GM10248 (cell line): Measurements from ENCODE around the gene HIBCH.
"Not testable (repeated sequence)": the region's sequence is repeated elsewhere in the genome, so short reads cannot be mapped to it uniquely, and the experiment has no call there.

Experiments
- CTCF ChIA-PET: fragments of 300-600 bp; sonication (Branson Sonifier 250); formaldehyde crosslinking; extraction: SDS; loops from one replicate; lab custom pipeline; 2021; ENCODE audit warnings: antibody characterized with exemption; lab: Yijun Ruan, JAX
- POLR2A ChIA-PET: fragments of 350-650 bp; sonication (Branson Sonifier 250); formaldehyde crosslinking; extraction: SDS; loops from one replicate; lab custom pipeline; 2020; ENCODE audit warnings: antibody characterized with exemption; lab: Yijun Ruan, JAX
- DNase-seq: peaks from one replicate; pipeline ENCODE4 v3.0.0; 2012; ENCODE audit errors: extremely low spot score
- CTCF ChIP-seq: IDR thresholded peaks from 2 replicates; pipeline ENCODE4 v1.5.1; 2012; ENCODE audit warnings: mild to moderate bottlenecking, low read depth; ENCODE audit errors: extremely low read depth, missing control alignments, control extremely low read depth

The HIBCH gene

GRCh38 chr2:190360965-190361364 lies 41.3 kb upstream of the HIBCH start:
- TF ChIP-seq CTCF, result no peak
- no peak for DNase-seq
- ChIA-PET POLR2A (no interaction called here), CTCF (interaction anchor here (1.3 to 4.8 kb wide), 7 partner anchors 9 to 277 kb away, joined by 3 to 33 read pairs (median 5); partner anchors contain the start of gene INPP1)

- TF ChIP-seq CTCF, result no peak
- POLR2A ChIA-PET, result no interaction called here
- CTCF ChIA-PET, result interaction anchor here (1.2 to 4.8 kb wide), 8 partner anchors 8 to 277 kb away, joined by 3 to 33 read pairs (median 5); partner anchors contain the start of gene INPP1
- no peak for DNase-seq
Observed at GRCh38 chr2:190360561-190360960, 40.9 kb upstream of the HIBCH start.

- CTCF ChIA-PET, result interaction anchor here (0.8 to 4.8 kb wide), 2 partner anchors 15 to 270 kb away, joined by 4 to 33 read pairs; partner anchors contain the start of gene INPP1
- POLR2A ChIA-PET, result not testable (repeated sequence)
Observed at GRCh38 chr2:190358655-190359448, 39.2 kb upstream of the HIBCH start.

GRCh38 chr2:190357600-190357999 lies 38.0 kb upstream of the HIBCH start:
- POLR2A ChIA-PET, result no interaction called here
- no peak for TF ChIP-seq CTCF
- CTCF ChIA-PET, result interaction anchor here (5.5 kb wide), 1 partner anchor 13 kb away, joined by 49 read pairs; the partner anchor contains the start of gene INPP1
- no peak for DNase-seq

More at GRCh38 chr2:190358655-190359448, 39.2 kb upstream of the HIBCH start:
- not testable (repeated sequence) for DNase-seq

GRCh38 chr2:190355968-190356644 lies 36.5 kb upstream of the HIBCH start:
- TF ChIP-seq CTCF, result no peak
- no peak for DNase-seq
- CTCF ChIA-PET, result interaction anchor here (1.0 to 5.5 kb wide), 4 partner anchors 12 to 256 kb away, joined by 3 to 49 read pairs (median 14); partner anchors contain the start of gene INPP1
- POLR2A ChIA-PET, result no interaction called here

GRCh38 chr2:190354003-190354690 lies 34.5 kb upstream of the HIBCH start:
- CTCF ChIA-PET, result interaction anchor here (1.4 to 5.5 kb wide), 3 partner anchors 10 to 26 kb away, joined by 3 to 49 read pairs (median 25); partner anchors contain the start of gene INPP1
- TF ChIP-seq CTCF, result no peak
- POLR2A ChIA-PET, result interaction anchor here (0.6 kb wide), 1 partner anchor 17 kb away, joined by 7 read pairs; no protein-coding TSS in a partner anchor
- DNase-seq, result no peak
